K562 (cell line): ENCODE data around the gene CLEC2D. TPM values are rescaled to one million over a fixed set of nuclear protein-coding genes. Genes with fewer than 3 reads are reported as not detected.
A peak's percentile ranks its signal among the peaks of the same experiment; 100 is the strongest.

Experiments
- AFF4 ChIP-seq: sonication (generic); formaldehyde crosslinking; IDR thresholded peaks from 2 replicates; pipeline ENCODE4 v1.8.0; 2023; ENCODE audit warnings: mild to moderate bottlenecking, missing genetic modification reagents
- ARNT ChIP-seq, 2 experiments: fragments of 450-650 bp; IDR thresholded peaks; 2 replicates each; pipeline ENCODE4 v1.6.1; 2016; ENCODE audit warnings: mild to moderate bottlenecking in 1 of 2
- ATF7 ChIP-seq: fragments of 450-650 bp; IDR thresholded peaks from 2 replicates; pipeline ENCODE4 v1.7.1; 2014; ENCODE audit warnings: mild to moderate bottlenecking, moderate library complexity
- CBX5 ChIP-seq: IDR thresholded peaks from 2 replicates; pipeline ENCODE4 v1.6.1; 2014; ENCODE audit warnings: low read depth, borderline replicate concordance
- KLF1 ChIP-seq: fragments of 450-650 bp; IDR thresholded peaks from 2 replicates; pipeline ENCODE4 v1.6.1; 2016; ENCODE audit warnings: missing genetic modification characterization, missing compliant biosample characterization
- NBN ChIP-seq: fragments of 450-650 bp; IDR thresholded peaks from 2 replicates; pipeline ENCODE4 v1.6.1; 2016; ENCODE audit warnings: low read depth, mild to moderate bottlenecking
- PHF21A ChIP-seq: fragments of 450-650 bp; IDR thresholded peaks from 2 replicates; pipeline ENCODE4 v1.6.1; 2017; ENCODE audit warnings: low read depth, borderline replicate concordance
- TAL1 ChIP-seq: fragments of 450-650 bp; IDR thresholded peaks from 2 replicates; pipeline ENCODE4 v1.6.1; 2016; ENCODE audit warnings: mild to moderate bottlenecking
- THRA ChIP-seq: fragments of 450-650 bp; IDR thresholded peaks from 2 replicates; pipeline ENCODE4 v1.6.1; 2017; ENCODE audit warnings: mild to moderate bottlenecking, moderate library complexity
- ZNF133 ChIP-seq: fragments of 250-450 bp; sonication (Bioruptor Pico); IDR thresholded peaks from 2 replicates; pipeline ENCODE4 v1.4.0; 2020; ENCODE audit warnings: mild to moderate bottlenecking
- ZNF224 ChIP-seq: sonication (generic); formaldehyde crosslinking; IDR thresholded peaks from 2 replicates; pipeline ENCODE4 v1.8.0; 2022; ENCODE audit warnings: mild to moderate bottlenecking, missing genetic modification reagents
- ZNF277 ChIP-seq: fragments of 250-450 bp; sonication (Bioruptor Pico); IDR thresholded peaks from 2 replicates; pipeline ENCODE4 v1.8.0; 2022; ENCODE audit warnings: inconsistent platforms, mild to moderate bottlenecking, moderate library complexity, borderline replicate concordance
- ZNF444 ChIP-seq: fragments of 250-450 bp; sonication (Bioruptor Pico); IDR thresholded peaks from 2 replicates; pipeline ENCODE4 v1.4.0; 2020; ENCODE audit warnings: mild to moderate bottlenecking, moderate library complexity
- polyA plus RNA-seq, 8 experiments: library from polyadenylated mRNA; depleted of rRNA in 4 of 8; stranded (reverse) in 5 of 8; unstranded in 3 of 8; fragments of >200 nt; fragmentation: Nextera tagmentation in 2 of 8; fragmentation: Illumina TruSeq in 1 of 8; extraction: Ambion mirVana in 2 of 8; extraction: Trizol in 1 of 8; gene quantifications; 2 replicates each; pipeline versions ENCODE4 v1.2.1 to v1.2.3, GENCODE V29; 2011 to 2014; ENCODE audit warnings: inconsistent platforms in 1 of 8, missing spikeins in 1 of 8
- total RNA-seq, 7 experiments: library from RNA; depleted of rRNA in 6 of 7; stranded (reverse); fragments of >200 nt in 6 of 7; fragmentation: Illumina TruSeq in 2 of 7; extraction: Trizol in 2 of 7; gene quantifications; 2 replicates each; pipeline versions ENCODE4 v1.2.1 to v1.2.3, GENCODE V29; 2011 to 2021; ENCODE audit warnings: low replicate concordance in 1 of 7

Gene CLEC2D
- total and polyA plus RNA-seq, 9 of the 15 experiments (the other 6 are each of a cell fraction or from before 2014, with no cell fraction given), result 1.4 to 5.0 (median 2.2) TPM

GRCh38 chr12:9647825-9648700 lies 21.4 kb upstream of the CLEC2D start (continued):
- TF ChIP-seq CBX5 (no peak), ZNF224 (no peak), THRA (no peak), PHF21A (peak; percentile 74; the same call in 1 of the 2 replicates), ZNF133 (CRISPR knock-in tag) (no peak), ZNF277 (CRISPR knock-in tag) (no peak), NBN (no peak), AFF4 (CRISPR knock-in tag) (no peak), ZNF444 (CRISPR knock-in tag) (no peak), ARNT (IDR thresholded peaks at IDR 0.05) (0 out of 4 replicates have a peak, but pooled peaks of 1 of the 2 experiments have one; percentile 24), ATF7 (0 out of 2 replicates have a peak, but pooled peaks have one; percentile 34), KLF1 (tag) (peak; percentile 70; the same call in 1 of the 2 replicates), TAL1 (no peak)
